GM18951 (cell line): Measurements from ENCODE around the gene RABEP2.

Experiments used
- POLR2A ChIP-seq: IDR thresholded peaks from 4 replicates; pipeline ENCODE4 v1.6.1; 2011; ENCODE audit warnings: mild to moderate bottlenecking; ENCODE audit not compliant: insufficient read length, insufficient read depth; ENCODE audit errors: extremely low read depth
- in situ Hi-C: fragments of 300-500 bp; cut with MboI; formaldehyde crosslinking; loops from one replicate; pipeline ENCODE4 v1.12.0; 2022; ENCODE audit warnings: low sequenced_read_pairs, mixed read lengths, inconsistent platforms; ENCODE audit not compliant: unreplicated experiment

RABEP2 gene

GRCh38 chr16:28923652-28924398 lies 1.2 kb downstream of the RABEP2 start:
- TF ChIP-seq POLR2A: peak; percentile 42
- in situ Hi-C loops: no loop called here

GRCh38 chr16:28923231-28923587 lies 1.8 kb downstream of the RABEP2 start:
- TF ChIP-seq POLR2A: no peak
- in situ Hi-C loops: no loop called here

- no peak for TF ChIP-seq POLR2A
- in situ Hi-C loops: no loop called here
Measured at GRCh38 chr16:28918698-28919097, 6.3 kb downstream of the RABEP2 start.

GRCh38 chr16:28917095-28917494 lies 7.9 kb downstream of the RABEP2 start:
- no peak for TF ChIP-seq POLR2A
- in situ Hi-C loops: no loop called here

GRCh38 chr16:28915181-28915580 lies 9.9 kb downstream of the RABEP2 start:
- in situ Hi-C loops: no loop called here
- TF ChIP-seq POLR2A: no peak

- in situ Hi-C loops: no loop called here
- TF ChIP-seq POLR2A: no peak
Measured at GRCh38 chr16:28913946-28914724, 10.9 kb downstream of the RABEP2 start.

GRCh38 chr16:28912558-28912957 lies 12.5 kb downstream of the RABEP2 start:
- in situ Hi-C loops: no loop called here

GRCh38 chr16:28910086-28911031 lies 14.7 kb downstream of the RABEP2 start:
- TF ChIP-seq POLR2A: no peak
- in situ Hi-C loops: no loop called here

More at GRCh38 chr16:28912558-28912957, 12.5 kb downstream of the RABEP2 start:
- TF ChIP-seq POLR2A: no peak

GRCh38 chr16:28905800-28906372 lies 19.2 kb downstream of the RABEP2 start:
- no peak for TF ChIP-seq POLR2A
- in situ Hi-C loops: no loop called here

- TF ChIP-seq POLR2A: no peak
- in situ Hi-C loops: no loop called here
Measured at GRCh38 chr16:28905229-28905754, 19.7 kb downstream of the RABEP2 start.

GRCh38 chr16:28904828-28905227 lies 20.2 kb downstream of the RABEP2 start:
- in situ Hi-C loops: no loop called here
- TF ChIP-seq POLR2A: no peak

GRCh38 chr16:28904363-28904762 lies 20.7 kb downstream of the RABEP2 start:
- no peak for TF ChIP-seq POLR2A
- in situ Hi-C loops: no loop called here
